LNCaP clone FGC (cell line): ENCODE data around the gene TTC3.

Experiments
- DNase-seq: peaks from one replicate; pipeline ENCODE4 v3.0.0-alpha.2; 2011; ENCODE audit warnings: low read depth
- H3K4me3 ChIP-seq: 2 replicates; pipeline ENCODE4 v1.5.1; 2011; ENCODE audit warnings: mild to moderate bottlenecking, low read depth, low read length, control low read depth
- TF ChIP-seq, protein P1 (sequence below): IDR thresholded peaks from 2 replicates; pipeline ENCODE4 v1.5.1; 2012; ENCODE audit warnings: mild to moderate bottlenecking; ENCODE audit not compliant: control insufficient read depth, insufficient read depth; ENCODE audit errors: extremely low read depth

The TTC3 gene

GRCh38 chr21:37245151-37245550 lies 172.1 kb downstream of the TTC3 start:
- DNase-seq = no peak
- TF ChIP-seq, protein P1, sequence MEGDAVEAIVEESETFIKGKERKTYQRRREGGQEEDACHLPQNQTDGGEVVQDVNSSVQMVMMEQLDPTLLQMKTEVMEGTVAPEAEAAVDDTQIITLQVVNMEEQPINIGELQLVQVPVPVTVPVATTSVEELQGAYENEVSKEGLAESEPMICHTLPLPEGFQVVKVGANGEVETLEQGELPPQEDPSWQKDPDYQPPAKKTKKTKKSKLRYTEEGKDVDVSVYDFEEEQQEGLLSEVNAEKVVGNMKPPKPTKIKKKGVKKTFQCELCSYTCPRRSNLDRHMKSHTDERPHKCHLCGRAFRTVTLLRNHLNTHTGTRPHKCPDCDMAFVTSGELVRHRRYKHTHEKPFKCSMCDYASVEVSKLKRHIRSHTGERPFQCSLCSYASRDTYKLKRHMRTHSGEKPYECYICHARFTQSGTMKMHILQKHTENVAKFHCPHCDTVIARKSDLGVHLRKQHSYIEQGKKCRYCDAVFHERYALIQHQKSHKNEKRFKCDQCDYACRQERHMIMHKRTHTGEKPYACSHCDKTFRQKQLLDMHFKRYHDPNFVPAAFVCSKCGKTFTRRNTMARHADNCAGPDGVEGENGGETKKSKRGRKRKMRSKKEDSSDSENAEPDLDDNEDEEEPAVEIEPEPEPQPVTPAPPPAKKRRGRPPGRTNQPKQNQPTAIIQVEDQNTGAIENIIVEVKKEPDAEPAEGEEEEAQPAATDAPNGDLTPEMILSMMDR = no peak
- H3K4me3 ChIP-seq = no peak overlapping the region

- TF ChIP-seq, protein P1 = no peak
- no peak overlapping the region for H3K4me3 ChIP-seq
- DNase-seq = no peak
Measured at GRCh38 chr21:37248298-37248697, 175.2 kb downstream of the TTC3 start.

GRCh38 chr21:37249112-37249904 lies 176.3 kb downstream of the TTC3 start:
- TF ChIP-seq, protein P1 = no peak
- no peak overlapping the region for H3K4me3 ChIP-seq
- DNase-seq = no peak

DNA sequence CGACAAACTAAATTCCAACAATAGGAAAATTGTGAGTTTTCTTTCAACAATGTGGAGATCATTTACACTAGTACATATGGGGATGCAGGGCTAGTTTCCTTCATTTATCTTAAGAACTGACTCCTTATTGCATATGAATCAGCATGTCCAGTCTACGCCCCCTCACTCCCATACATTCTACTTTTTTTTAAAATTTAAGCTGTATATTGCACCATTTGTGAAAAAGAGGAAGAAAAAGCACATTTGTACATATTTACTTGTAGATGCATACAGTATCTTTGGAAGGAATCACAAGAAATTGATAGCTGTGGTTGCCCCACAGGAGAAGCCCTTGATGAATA lies 178.2 kb downstream of the TTC3 start:
- H3K4me3 ChIP-seq = no peak overlapping the region
- DNase-seq = no peak
- TF ChIP-seq, protein P1 = no peak
